TTC549 (cell line): Measurements from ENCODE around the gene TPSB2.
"Not testable (repeated sequence)": the region's sequence is repeated elsewhere in the genome, so short reads cannot be mapped to it uniquely, and the experiment has no call there.

Experiments
- FAIRE-seq: peaks from 2 replicates; lab custom pipeline; 2012; peaks lifted over from hg19 to GRCh38; lab: Jason Lieb, UNC

TPSB2 gene

GRCh38 chr16:1199347-1200013 lies 30.5 kb downstream of the TPSB2 start:
- FAIRE-seq: no peak

DNA sequence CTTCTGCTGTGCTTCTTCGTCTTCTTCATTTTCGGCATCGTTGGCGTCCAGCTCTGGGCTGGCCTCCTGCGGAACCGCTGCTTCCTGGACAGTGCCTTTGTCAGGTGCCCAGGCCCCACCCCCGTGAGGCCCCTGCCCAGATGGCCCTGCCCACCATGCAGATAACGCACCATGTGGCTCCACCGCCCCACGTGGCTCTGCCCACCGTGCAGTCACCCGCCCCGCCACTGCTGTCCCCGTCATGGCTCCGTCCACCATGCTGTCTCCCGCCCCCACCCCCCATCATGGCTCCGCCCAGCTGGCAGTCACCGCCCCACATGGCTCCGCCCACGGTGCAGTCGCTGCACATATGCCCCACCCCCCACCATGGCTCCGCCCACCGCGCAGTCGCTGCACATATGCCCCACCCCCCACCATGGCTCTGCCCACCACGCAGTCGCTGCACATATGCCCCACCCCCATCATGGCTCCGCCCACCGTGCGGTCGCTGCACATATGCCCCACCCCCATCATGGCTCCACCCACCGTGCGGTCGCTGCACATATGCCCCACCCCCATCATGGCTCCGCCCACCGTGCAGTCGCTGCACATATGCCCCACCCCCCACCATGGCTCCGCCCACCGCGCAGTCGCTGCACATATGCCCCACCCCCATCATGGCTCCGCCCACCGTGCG lies 31.2 kb downstream of the TPSB2 start:
- FAIRE-seq: not testable (repeated sequence)

DNA sequence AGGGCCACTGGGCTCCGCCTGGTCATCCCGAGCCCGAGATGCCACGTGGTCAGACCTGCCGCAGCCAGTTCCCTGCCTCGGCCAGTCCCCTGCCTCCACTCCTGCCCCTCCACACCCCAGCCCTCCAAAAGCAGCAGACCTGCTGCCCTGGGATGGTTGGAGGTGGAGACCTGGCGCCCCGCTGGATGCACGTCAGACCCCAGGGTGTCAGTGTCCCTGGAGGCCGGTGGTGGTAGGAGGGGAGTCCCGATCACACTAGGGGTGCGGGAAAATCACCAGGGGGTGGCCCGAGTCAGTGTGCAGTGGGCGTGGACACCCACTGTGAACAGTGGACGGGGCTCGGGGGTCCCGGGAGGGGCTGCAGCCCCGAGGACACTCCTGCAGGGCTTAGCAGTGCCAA lies 31.8 kb downstream of the TPSB2 start:
- FAIRE-seq: no peak

GRCh38 chr16:1197237-1197866 lies 32.6 kb downstream of the TPSB2 start:
- no peak for FAIRE-seq

DNA sequence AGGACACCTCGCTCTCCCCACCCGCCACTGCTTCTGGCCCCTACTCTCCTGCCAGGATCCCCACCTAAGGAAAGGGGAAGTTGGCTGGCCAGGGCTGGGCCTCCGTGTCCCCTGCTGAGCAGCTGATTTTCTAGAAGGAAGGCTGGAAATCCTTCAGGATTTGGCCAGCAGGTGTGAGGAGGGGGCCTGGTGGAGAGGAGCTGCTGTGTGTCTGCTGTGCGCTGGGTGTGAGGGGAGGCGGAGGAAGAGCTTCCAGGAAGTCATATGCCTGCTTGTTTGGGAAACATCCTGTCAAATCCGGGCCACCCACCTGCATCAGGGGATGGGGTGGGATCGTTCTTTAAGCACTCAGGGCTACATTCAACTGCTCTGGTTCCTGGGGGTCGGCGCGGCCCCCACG lies 33.5 kb downstream of the TPSB2 start:
- FAIRE-seq: no peak

- no peak for FAIRE-seq
Observed at GRCh38 chr16:1195393-1195666, 34.7 kb downstream of the TPSB2 start.

GRCh38 chr16:1194665-1195392 lies 35.2 kb downstream of the TPSB2 start:
- no peak for FAIRE-seq

DNA sequence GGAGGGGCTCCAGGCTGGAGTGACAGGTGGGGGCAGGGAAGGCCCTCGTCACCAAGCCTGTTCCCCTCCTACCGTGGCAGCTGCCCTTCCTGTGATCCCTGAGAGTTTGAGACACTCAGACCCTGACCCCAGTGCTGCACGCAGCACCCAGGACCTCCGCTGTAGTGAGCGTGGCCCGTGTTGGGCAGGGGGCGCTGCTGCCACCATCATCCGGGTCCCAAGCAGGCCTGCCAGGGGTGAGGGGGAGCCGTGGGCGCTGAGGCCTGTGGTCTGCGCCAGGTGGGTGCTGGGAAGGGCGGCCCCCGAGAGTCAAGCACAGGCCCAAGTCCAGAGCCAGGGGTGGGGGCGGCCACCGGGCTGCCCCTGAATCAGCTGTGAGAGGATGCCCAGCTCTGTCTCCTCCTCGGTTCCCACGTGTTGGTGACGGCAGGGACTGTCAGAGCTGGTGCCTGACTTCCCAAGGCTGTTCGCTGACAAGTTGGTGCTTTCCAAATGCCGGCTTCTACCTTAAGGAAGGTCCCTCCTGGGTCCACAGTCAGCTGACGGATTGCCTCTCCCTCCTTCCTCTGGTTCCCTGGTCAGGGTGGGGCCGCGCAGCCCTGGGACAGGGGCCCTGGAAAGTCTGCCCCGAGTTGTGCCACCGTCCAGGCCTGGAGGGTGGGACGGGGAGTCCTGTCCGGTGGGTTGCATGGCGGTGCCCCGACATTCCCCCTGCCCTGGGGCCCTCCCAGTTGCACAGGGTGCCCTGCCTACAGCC lies 36.0 kb downstream of the TPSB2 start:
- FAIRE-seq: no peak

GRCh38 chr16:1193143-1193824 lies 36.7 kb downstream of the TPSB2 start:
- no peak for FAIRE-seq

- FAIRE-seq: no peak
Observed at GRCh38 chr16:1192384-1193073, 37.5 kb downstream of the TPSB2 start.

- FAIRE-seq: not testable (repeated sequence)
Observed at GRCh38 chr16:1190789-1191188, 39.2 kb downstream of the TPSB2 start.

DNA sequence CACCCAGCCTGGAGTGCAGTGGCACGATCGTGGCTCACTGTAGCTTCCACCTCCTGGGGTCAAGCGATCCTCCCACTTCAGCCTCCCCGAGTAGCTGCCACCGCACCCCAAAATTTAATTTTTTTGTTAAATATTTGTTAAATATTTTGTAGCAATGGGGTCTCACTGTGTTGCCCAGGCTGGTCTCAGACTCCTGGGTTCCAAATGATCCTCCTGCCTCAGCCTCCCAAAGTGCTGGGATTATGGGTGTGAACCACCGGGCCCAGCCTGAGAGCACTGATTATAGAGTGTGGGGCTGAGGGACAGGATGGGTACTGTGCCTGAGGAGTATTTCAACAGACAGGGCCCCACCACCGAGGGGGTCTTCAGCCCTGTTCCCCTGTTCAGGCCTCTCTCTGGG lies 40.5 kb downstream of the TPSB2 start:
- FAIRE-seq: no peak

GRCh38 chr16:1188432-1189189 lies 41.4 kb downstream of the TPSB2 start:
- no peak for FAIRE-seq

- FAIRE-seq: not testable (repeated sequence)
Observed at GRCh38 chr16:1185460-1186207, 44.4 kb downstream of the TPSB2 start.

DNA sequence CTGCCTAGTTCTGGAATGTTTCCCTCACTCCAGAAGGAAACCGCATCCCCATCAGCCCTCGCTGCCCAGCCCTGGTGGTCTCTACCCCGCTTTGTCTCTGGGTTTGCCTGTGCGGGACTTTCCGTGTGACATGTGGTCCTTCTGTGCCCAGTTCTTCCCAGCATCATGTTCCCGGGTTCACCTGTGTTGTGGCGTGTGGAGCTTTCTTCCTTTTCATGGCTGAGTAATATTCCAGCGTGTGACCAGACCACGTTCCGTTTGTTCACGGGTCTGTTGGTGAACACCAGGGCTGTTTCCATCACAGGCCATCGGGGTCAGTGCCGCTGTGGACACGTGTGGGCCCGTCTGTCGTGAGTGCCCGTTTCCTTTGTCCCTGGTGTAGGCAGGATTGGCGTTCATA lies 45.0 kb downstream of the TPSB2 start:
- no peak for FAIRE-seq

DNA sequence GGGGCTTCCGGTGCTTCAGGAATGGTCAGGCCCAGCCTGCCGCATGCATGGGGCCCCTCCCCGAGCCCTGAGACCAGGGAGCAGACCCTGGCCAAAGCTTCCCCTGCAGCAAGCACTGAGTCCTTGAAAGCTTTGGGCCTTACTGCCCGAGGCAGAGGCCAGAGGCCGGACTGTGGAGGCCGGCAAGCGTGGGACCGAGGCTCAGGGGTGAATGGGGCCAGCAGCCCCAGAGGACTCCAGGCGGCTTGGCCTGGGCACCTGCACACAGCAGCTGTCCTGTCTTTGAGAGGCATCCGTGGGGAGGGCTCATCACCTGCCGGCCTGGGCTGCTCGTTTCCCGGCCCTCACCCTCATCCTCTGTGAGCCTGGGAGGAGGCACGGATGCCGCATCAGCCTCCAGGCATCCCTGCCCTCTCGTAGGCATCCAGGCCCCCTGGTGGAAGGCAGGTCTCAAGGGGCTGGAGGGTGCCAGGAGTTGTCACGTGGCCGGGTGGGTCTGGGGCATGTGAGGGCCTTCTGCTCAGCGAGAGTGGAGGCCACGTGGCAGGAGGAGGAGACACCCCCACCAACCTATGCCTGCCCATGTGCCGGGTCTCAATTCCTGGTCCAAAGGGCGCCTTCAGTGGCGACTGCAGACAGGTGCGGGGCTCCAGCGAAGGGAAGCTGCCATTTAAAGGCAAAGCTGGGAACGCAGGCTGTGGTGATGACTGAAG lies 45.7 kb downstream of the TPSB2 start:
- no peak for FAIRE-seq

DNA sequence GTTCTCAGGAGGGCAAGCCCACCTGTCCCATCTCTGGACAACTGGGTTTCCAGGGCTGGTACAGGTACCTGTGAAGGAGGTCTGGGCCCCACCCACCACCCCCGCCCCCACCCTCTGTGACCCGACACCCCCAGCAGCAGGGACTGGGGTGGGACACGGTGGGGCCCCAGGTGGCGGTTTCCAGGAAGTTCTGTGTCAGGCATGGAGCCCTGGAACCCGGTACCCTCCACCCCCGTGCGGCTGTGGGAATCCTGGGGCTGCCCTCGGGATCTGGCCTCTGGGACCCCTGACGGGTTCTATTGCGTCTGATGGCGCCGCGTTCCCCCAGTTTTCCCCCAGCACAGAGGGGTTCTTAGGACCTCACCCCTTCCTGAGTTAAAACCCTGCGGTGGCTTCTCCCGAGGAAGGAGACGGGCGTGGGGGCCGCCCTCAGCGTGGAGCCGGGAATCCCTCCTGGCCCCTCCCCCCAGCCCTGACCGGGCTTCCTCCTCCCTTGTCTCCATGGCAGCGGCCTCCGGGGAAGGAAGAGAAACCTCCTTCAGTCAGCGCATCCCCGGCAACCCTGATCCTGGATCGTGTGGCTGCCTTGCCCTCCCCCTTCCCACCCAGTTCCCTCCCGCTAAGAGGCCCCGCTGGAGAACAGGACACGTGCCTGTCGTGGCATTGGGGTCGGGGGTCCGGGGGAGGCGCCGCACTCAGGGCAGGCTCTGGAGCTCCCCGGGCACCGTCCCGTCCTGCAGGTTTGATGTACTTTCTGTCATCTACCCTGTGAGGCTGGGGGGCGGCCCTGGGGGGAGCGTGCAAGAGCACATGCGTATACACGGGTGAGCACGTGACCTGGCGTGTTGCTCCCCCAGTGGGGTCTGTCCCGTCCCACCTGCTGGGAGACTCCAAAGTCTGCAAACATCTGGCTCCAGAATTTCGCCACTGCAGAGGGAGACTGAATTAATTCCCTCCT lies 46.8 kb downstream of the TPSB2 start:
- FAIRE-seq: no peak

- FAIRE-seq: no peak
Observed at GRCh38 chr16:1182316-1182671, 47.7 kb downstream of the TPSB2 start.
